GM18502 (cell line): ENCODE measurements around the gene IRF4.

Source experiments
- ATAC-seq: cut with Tn5 transposase; IDR thresholded peaks from one replicate; pipeline ENCODE4 v1.9.1; 2021; ENCODE audit warnings: mild to moderate bottlenecking; ENCODE audit not compliant: unreplicated experiment, poor library complexity

Gene IRF4

GRCh38 chr6:451847-452246, 60.3 kb downstream of the IRF4 start:
- ATAC-seq: no peak

- no peak for ATAC-seq
Measured at GRCh38 chr6:452301-453067, 60.9 kb downstream of the IRF4 start.

GRCh38 chr6:453152-453551, 61.6 kb downstream of the IRF4 start:
- ATAC-seq: no peak

- ATAC-seq: no peak
Measured at GRCh38 chr6:454148-454991, 62.8 kb downstream of the IRF4 start.

- ATAC-seq: no peak
Measured at GRCh38 chr6:455006-455585, 63.5 kb downstream of the IRF4 start.

GRCh38 chr6:455835-456234, 64.3 kb downstream of the IRF4 start:
- ATAC-seq: no peak

GRCh38 chr6:456358-456867, 64.9 kb downstream of the IRF4 start:
- ATAC-seq: no peak

GRCh38 chr6:456887-457286, 65.3 kb downstream of the IRF4 start:
- no peak for ATAC-seq
